HG02870 (cell line): ENCODE measurements around the gene COLEC11.
"Not testable (repeated sequence)": the region's sequence is repeated elsewhere in the genome, so short reads cannot be mapped to it uniquely, and the experiment has no call there.

Experiments
- ATAC-seq: cut with Tn5 transposase; IDR thresholded peaks from one replicate; pipeline ENCODE4 v1.9.1; 2021; ENCODE audit warnings: mild to moderate bottlenecking, moderate library complexity; ENCODE audit not compliant: unreplicated experiment

COLEC11 gene

DNA sequence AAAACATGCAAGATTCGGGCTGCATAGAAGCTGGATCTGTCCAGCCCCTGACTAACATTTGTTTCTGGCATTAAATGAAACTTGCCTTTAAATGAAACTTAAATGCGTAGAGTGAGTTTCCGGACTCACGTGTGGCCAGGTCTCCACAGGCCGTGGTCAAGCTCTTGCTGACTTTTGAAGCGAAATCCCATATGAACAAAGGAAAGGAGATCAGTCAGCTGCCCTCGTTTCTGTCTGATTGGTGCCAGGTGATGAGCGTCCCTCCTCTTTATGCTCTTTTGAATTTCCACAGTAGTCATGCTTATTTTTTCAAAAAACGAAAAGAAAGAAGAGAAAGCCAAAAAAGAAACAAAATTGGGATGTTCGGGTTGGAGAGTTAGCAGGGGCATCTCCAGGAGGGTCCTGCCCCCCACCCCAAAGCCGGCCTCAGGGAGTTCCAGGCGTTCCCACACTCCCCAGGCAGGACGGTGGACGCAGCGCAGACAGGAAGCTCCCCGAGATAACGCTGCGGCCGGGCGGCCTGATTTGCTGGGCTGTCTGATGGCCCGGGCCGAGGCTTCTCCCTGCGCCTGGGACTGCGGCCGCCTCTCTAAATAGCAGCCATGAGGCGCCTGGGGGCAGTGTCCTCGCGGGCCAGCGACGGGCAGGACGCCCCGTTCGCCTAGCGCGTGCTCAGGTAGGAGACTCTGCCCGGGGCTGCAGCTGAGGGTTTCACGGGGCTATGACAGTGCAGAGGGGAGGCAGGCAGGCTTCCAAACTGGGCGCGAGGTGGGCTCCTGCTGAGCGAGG, at the start of gene COLEC11:
Gene COLEC11, plus strand, starts transcription at position 620 of the 789 bp plus-strand sequence. CDS start 9,229 bp downstream, outside the sequence.
- no peak for ATAC-seq

DNA sequence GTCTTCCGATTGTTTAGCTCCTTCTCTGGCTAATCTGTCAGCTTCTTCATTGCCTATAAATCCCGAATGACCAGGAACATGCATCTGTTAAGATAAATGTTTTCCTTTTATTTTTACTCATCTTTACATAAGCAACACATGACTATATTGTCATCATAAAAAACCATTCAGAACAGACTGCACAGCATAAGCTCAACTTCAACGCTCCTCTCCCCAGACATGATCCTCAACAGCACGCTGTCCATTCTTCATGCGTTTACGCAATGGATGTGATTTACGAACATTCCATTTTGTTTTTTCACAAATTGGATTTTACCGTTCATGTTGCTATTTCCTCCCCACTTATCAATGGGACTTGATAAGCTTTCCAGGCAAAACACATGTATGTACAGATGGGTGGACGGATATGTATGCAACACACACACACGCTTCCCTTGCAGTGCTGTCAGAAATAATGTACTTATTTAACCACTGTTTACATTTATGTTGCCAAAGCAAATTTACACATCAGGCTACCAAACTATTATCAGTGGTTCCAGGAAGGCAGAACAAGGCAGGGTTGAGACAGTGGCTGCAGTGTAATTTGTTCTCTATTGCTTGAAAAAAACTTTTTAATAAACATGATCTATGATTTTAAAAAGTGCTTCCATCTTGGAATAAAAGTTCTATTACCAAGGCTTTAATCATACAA, 49.0 kb upstream of the COLEC11 start:
- no peak for ATAC-seq

DNA sequence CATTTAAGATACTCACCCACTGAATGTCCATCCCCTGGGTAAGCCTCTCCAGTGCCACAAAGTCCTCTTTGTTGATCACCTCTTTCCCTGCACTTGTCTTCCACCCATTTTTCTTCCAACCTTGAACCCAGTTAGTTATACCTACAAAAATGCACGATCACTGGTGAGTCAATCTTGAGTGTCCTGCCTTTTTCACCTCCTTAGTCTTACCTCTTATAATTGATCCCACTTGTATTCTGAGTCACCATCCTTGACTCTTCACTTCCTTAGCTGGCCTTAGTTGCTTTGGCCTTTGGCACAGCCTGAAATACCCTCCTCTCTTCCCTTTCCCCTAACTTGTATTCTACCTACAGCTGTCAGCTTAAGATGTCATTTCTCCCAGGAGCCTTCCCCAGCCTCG, 47.0 kb upstream of the COLEC11 start:
- no peak for ATAC-seq

DNA sequence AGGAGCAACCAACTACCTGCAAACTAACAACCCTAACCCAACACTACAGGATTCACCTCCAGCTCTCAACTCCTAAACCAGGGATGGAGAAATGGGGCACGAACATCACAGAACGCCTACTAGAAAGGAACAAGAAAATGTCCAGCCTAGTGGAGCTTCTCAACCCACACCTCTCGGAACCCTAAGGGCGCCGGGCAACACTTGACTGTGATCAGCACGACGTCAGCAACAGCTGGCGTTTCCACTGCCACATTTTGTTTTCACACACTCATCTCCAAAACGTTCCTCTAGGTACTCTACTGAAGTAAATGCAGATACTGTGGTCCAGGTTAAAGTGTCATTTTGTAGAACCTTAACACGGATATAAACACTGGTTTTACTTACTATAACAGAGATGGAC, 41.0 kb upstream of the COLEC11 start:
- no peak for ATAC-seq

DNA sequence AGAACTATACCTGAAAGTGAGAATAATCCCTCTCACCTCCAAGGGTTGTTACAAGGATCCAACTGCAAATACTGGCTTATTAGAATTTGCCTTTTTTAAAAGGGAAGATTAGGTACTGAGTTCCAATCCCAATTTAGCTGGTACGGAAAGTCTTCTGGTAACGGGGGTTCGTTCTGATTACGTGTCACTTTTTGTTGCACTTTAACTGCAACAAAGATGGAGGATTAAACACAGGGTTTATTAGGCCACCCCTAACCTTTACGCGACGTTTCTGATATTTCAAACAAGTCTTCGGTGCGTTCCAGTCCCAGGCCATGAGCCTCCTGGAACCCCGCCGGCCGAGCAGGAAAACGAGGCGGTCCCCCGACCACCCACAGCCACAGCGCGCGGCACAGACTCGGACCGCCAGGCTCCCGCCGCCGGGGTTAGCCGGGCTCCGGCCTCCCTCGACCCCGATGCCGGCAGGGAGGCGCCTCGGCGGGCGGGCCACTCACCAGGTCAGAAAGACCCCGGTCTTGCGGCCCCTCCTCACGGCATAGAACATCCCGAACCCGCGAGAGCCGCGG, 37.2 kb upstream of the COLEC11 start:
- ATAC-seq = peak; percentile 19

DNA sequence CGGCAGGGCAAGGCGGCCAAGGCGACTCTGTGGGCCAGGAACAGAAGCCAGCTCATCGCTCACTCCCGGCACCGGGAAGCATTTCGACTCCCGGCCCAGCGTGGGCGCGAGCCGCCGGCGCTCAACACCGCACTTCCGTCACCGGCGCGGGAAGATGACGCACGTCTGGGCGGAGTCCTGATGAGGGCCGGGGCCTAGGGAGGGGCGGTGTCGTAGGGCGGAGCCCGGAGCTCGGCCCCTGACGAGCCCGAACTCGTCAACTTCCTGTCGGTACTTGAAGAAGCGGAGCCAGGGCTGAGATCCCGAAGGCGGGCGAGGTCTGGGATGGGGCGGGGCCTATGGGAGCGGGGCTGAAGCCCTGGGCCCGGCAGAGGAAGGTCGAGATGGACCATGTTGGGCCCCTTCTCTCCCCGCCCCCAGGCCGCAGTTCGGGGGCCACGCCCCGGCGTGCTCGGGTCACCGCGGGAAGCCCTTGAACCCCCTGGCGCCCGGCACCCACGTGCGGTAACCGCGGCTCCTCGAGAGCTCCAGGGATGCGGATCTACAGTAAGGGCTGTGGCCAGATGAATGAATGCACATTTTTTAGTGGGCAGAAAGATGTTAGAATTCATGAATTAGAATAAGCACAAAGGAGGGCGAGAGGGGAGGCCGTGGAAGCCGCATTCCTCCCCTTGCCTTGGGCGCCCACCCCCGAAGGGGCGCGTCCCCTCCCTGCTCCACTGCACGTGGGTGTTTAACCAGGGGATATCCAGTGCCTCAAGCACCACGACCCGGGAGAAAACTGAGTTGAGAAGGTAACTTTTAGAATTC, 36.5 kb upstream of the COLEC11 start, which contains the start of gene RNASEH1:
Gene RNASEH1, minus strand, starts transcription at position 129 of the 810 bp plus-strand sequence. Its CDS starts 73 bp downstream, at position 56.
- peak; percentile 94 for ATAC-seq

DNA sequence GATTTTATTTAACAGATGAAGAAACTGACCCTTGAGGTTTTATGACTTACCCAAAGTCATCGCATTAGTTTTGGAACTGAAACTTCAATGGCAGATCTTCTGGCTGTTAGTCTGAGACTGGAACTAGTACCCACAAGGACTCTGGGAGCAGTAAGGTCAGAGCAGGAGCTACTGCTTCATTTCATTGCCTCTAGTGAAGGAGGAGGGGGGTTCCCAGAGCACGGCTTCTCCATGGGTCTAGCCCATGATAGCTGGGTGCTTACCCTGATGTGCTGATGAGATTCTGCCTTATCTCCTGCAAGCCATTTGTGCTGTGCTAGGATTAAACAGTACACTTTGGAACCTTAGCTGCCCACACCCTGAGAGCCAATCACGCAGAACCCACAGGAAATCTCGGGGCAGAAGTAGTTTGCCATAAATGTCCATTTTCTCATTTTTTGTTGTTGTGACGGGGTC, 31.4 kb upstream of the COLEC11 start:
- ATAC-seq = peak; percentile 39

DNA sequence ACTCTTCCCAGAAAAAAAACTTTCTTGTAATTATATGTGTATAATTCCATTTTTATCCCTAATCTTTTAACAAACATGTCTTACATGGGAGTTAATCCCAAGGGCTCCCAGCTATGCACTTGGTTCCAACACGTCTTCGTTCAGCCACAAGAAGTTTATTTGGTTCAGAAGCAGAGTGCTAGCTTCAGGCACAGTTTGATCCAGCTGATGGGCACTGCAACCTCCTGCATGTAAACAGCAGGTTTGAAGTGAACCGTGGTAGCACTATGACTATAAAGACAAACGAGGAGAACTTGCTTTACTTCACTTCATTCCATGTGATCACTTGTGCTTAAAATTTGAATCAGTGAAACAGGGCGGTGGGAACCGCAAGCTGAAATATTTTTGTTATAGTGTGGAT, 29.8 kb upstream of the COLEC11 start:
- ATAC-seq = no peak

DNA sequence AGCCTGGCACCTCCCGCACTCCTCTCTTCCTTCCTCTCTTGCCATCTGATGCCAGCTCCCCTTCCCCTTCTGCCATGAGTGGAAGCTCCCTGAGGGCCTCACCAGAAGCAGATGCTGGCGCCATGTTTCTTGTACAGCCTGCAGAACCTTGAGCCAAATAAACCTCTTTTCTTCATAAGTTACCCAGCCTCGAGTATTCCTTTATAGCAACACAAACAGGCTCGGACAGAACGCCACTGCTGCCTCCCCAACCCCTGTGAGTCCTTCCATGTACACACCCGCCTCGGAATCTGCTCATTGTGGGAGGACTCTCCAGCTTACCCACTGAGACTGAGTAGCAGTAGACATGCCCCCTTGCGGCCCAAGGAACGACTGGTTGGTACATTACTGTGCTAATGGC, 28.1 kb upstream of the COLEC11 start:
- no peak for ATAC-seq

DNA sequence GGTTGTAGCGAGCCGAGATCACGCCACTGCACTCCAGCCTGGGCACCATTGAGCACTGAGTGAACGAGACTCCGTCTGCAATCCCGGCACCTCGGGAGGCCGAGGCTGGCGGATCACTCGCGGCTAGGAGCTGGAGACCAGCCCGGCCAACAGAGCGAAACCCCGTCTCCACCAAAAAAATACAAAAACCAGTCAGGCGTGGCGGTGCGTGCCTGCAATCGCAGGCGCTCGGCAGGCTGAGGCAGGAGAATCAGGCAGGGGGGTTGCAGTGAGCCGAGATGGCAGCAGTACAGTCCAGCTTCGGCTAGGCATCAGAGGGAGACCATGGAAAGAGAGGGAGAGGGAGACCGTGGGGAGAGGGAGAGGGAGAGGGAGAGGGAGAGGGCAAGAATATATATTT, 25.3 kb upstream of the COLEC11 start:
- ATAC-seq = not testable (repeated sequence)

DNA sequence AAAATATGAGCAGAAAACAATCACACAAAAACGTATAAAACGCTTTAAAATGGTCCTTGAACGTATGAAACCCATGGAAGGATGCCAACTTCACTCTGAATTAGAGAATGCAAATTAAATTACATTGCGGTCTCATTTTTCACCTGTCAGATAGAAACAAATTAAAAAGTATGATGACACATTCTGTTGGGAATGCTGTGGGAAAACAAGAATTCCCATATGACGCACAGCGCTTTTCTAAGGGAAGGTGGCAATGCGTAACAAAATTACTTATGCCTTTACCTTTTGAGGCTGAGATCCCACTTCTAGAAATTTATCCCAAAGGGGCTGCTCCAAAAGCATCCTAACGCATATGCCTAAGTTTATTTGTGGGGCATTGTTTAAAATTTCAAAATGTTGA, 23.6 kb upstream of the COLEC11 start:
- ATAC-seq = no peak

DNA sequence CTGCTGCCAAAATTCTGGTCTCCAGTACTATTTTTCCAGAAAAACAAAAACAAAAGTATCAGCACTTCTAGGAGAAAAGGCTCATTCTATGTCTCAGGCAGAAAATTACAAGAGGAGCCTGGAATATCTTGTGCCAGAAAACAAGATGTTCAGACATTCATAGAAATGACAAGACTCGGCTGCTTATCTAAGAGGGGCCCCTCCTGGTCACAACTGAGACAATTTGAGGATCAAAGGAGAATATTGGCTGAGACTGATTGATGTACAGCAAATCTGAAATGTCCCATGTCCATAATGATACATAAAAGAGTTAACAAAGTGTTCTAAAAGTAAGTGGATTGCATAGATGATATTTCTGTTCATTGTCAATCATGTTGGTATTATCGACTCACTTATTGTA, 22.3 kb upstream of the COLEC11 start:
- ATAC-seq = no peak

DNA sequence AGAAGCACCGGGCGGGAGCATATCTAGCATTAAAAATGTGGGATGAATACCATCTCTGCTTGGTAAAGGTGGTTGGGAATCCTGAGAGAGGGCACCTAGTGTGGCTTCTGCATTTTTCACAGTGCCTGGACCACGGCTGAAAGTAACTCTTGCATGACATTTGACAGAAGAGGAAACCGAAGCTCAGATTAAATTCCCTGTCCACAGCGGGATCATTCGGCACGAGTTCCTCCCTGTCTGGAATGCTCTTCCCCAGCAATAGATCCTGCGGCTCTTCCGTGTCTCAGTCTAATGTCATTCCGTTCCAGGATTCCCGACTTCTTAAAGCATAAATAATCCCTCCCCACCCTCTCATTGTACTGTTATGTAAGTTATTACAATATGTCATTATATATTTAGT, 20.8 kb upstream of the COLEC11 start:
- no peak for ATAC-seq

DNA sequence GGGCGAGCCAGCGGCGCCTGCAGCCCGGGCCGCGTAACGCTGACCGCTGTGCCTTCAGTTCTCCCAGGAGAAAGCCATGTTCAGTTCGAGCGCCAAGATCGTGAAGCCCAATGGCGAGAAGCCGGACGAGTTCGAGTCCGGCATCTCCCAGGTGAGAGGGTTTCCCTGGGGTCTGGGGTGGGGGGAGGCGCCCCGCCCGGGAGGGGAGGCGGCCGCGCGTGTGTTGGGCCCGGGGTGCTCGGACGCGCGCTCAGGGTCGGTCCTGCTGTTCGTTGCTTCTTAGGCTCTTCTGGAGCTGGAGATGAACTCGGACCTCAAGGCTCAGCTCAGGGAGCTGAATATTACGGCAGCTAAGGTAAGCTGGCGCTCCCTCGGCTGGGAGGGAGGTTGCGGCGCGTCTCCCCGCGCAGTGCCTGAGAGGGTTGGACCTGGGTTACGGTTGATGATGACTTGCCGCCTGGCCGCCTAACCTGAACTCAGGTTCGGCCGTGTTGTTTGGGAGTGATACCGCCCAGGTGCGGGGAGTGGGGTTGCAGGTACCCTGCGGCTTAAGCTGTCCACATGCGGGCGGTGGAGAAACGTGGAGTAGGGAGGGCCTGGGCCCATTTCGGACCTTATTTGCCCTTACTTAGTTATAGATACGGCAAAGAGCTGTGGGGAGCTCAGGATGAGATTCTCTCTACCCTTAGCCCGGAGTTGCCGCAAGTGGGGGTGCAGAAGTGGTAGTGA, 19.2 kb upstream of the COLEC11 start:
- peak; percentile 17 for ATAC-seq

DNA sequence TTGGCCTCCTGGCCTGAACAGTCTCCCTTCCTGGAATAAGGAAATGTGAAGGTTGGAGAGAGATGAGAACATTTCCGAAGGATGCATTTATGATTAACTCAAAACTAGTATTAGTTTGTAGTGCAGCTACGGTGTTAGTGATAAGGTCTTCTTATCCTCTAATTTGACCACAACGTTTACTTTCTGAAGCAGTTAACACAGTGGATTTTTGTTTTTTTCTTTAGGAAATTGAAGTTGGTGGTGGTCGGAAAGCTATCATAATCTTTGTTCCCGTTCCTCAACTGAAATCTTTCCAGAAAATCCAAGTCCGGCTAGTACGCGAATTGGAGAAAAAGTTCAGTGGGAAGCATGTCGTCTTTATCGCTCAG, 18.7 kb upstream of the COLEC11 start:
- ATAC-seq = not testable (repeated sequence)

DNA sequence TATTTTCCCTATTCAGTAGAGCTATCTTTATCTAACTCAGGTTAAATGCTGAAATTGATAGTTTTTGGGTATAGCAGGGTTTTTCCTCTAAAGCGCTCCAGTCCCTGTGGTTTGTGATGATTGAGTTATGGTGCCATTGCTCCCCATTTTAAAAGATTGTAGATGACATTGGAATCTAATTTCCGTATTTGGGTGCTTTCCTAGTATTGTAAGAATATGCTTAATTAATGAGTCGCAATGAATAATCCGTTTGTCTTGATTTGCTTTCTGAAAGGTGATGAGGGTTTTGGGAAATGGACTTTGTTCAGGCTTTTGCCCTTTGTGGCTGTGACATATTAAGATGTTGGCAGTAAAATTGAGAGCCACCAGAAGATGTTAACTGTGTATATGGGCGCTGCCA, 15.9 kb upstream of the COLEC11 start:
- ATAC-seq = no peak

DNA sequence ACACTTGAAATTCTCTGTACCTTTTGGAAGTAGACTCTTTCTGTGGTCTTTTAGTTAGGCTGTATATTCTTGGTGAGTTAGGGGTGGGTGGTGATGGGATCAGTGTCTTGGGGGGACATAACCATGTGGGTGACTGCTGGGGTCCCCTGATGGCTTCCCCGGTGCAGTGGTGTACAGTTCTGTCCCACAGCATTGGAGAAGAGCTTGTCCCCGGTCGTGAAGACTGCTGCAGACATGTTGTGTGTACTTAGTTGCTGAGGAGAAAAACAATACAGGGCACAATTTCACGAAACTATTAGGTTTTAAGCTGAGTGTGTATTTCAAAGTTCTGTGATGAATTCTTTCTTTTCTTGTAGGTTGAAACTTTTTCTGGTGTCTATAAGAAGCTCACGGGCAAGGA, 14.5 kb upstream of the COLEC11 start:
- ATAC-seq = no peak

DNA sequence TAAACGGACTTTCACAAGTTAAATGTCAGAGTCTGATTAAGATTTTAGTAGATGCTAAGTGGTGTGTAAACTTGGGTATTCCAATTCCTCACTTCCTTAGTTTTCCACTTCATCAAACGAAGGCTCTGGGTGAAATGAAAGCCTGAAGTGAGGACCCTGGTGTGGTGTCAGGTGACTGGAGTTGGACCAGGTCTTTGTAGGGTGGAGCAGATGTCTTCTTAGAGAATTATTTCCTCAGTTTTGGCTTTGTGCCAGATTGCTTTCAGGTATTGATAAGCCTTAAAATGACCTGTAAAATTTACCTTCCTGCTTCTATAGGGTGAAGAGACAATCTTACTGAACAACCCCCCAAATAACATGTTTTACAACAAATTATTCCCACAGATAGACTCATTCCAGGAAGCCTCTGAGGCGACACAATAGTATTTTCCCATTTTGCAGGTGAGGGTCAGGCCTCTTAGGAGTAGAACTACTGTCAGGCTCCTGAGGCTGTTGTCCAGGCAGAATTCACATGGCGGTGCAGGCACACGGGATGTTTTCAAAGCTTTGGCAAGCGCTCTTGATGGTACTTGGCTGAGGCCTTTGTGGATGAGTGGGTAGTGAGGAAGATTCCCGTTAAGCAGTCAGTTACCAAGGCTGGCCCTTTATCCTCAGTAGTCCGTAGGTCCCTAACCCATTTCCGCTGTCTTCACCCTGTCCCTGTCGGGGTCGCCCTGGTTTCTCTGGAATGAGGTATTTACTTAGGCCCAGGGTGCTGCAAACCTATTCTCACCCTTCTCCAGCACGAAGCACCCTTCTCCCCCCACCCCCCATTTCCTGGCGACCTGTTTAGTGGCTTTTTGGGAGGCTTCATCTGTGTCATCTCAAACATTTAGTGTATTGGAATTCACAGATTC, 13.3 kb upstream of the COLEC11 start:
- ATAC-seq = no peak

DNA sequence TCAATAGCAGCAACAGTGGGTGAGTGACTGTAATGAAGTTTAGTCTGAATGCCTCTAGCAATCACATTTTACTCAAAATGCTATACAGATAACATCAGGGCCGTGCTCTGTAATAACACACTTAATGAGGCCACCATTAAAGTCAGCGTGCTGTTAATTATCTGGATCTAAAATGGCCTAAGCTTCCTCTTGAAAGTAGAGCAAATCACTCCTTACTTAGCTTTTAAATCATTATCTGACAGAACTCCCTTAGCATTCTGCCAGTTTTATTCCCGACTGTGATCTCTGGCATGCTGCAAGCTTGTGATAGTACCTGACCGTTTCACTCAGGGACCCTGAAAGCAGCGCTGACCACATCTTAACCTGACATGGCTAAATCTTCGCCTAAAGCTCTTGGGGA, 10.8 kb upstream of the COLEC11 start:
- no peak for ATAC-seq
